K562 (cell line): ENCODE results near the gene OXT. TPM values are rescaled to one million over a fixed set of nuclear protein-coding genes. Genes with fewer than 3 reads are reported as not detected.
A peak's percentile ranks its signal among the peaks of the same experiment; 100 is the strongest.

Source experiments
- ATAC-seq: fragments of 200-7000 bp; cut with Tn5 transposase; 3 replicates; pipeline ENCODE4 v1.9.1; 2020; ENCODE audit warnings: moderate library complexity
- BruUV-seq: library from RNA; stranded (reverse); fragments of 400-500 nt; replicated peaks from 2 replicates; lab custom pipeline; 2021; lab: Mats Ljungman, UMichigan
- CTCF ChIA-PET: fragments of 300-600 bp; formaldehyde crosslinking; extraction: SDS; loops from one replicate; lab custom pipeline; 2021; ENCODE audit warnings: low intra/inter-chr PET ratio; lab: Yijun Ruan, JAX
- POLR2A ChIA-PET: fragments of 300-600, 350-650 bp; sonication (Branson Sonifier 250); formaldehyde crosslinking; extraction: SDS; loops from one replicate; lab custom pipeline; 2021; ENCODE audit warnings: antibody characterized with exemption, inconsistent platforms; lab: Yijun Ruan, JAX
- DNase-seq, 4 experiments: peaks; one replicate each; pipeline versions ENCODE4 v3.0.0 to v3.0.0-alpha.2; 2011 to 2018; ENCODE audit warnings: low spot score in 3 of 4, mixed read lengths in 3 of 4; ENCODE audit errors: extremely low read depth in 1 of 4
- FAIRE-seq: peaks from 2 replicates; lab custom pipeline; 2011; peaks lifted over from hg19 to GRCh38; lab: Jason Lieb, UNC
- H2AFZ ChIP-seq: 2 replicates; pipeline ENCODE4 v1.6.0; 2011; ENCODE audit warnings: low read depth, low read length, control low read depth, inconsistent platforms
- H3K27ac ChIP-seq: fragments of 200-600 bp; 3 replicates; pipeline ENCODE4 v1.8.0; 2011; ENCODE audit warnings: low read depth, mild to moderate bottlenecking, control low read depth, inconsistent platforms, low read length, moderate library complexity, mixed read lengths; ENCODE audit errors: extremely low read depth
- H3K27me3 ChIP-seq, 2 experiments: fragments of 300-600 bp in 1 of 2; 2 replicates in 1 of 2; 3 replicates in 1 of 2; pipeline versions ENCODE4 v1.6.0 to v1.8.0; 2011; ENCODE audit warnings: inconsistent platforms in 2 of 2, low read length in 2 of 2, mild to moderate bottlenecking in 1 of 2, mixed read lengths in 1 of 2, moderate library complexity in 1 of 2; ENCODE audit not compliant: control insufficient read depth in 2 of 2, insufficient read depth in 2 of 2
- H3K36me3 ChIP-seq: fragments of 300-600 bp; 3 replicates; pipeline ENCODE4 v1.8.0; 2011; ENCODE audit warnings: mild to moderate bottlenecking, low read length, inconsistent platforms; ENCODE audit not compliant: control insufficient read depth, insufficient read depth
- H3K4me1 ChIP-seq, 2 experiments: fragments of 200-600 bp in 1 of 2; replicated peaks in 1 of 2; 2 replicates in 1 of 2; 3 replicates in 1 of 2; pipeline versions ENCODE4 v1.5.1 to v1.8.0; 2011; ENCODE audit warnings: inconsistent platforms in 2 of 2, low read length in 2 of 2, mild to moderate bottlenecking in 1 of 2, mixed read lengths in 1 of 2, moderate library complexity in 1 of 2; ENCODE audit not compliant: control insufficient read depth in 2 of 2, insufficient read depth in 2 of 2
- H3K4me2 ChIP-seq: 2 replicates; pipeline ENCODE4 v1.6.1; 2011; ENCODE audit warnings: low read length, control low read depth, inconsistent platforms, mixed read lengths; ENCODE audit not compliant: insufficient read depth
- H3K4me3 ChIP-seq: fragments of 200-600 bp; sonication (generic), shearing (Covaris generic); 2 replicates; pipeline ENCODE4 v1.5.1; 2016; ENCODE audit warnings: control low read depth, inconsistent platforms
- H3K79me2 ChIP-seq: fragments of 200-600 bp; 3 replicates; pipeline ENCODE4 v1.8.0; 2011; ENCODE audit warnings: low read length, inconsistent platforms; ENCODE audit not compliant: control insufficient read depth, insufficient read depth
- H3K9ac ChIP-seq, 2 experiments: 2 replicates each; pipeline versions ENCODE4 v1.6.0 to v1.6.1; 2011; ENCODE audit warnings: low read depth in 2 of 2, low read length in 2 of 2, control low read depth in 1 of 2, inconsistent platforms in 1 of 2, mild to moderate bottlenecking in 1 of 2, mixed read lengths in 1 of 2; ENCODE audit not compliant: insufficient read depth in 1 of 2
- H3K9me1 ChIP-seq: one replicate; pipeline ENCODE4 v1.6.0; 2011; ENCODE audit warnings: inconsistent platforms, mild to moderate bottlenecking, low read length, moderate library complexity; ENCODE audit not compliant: control insufficient read depth, insufficient read depth
- H3K9me3 ChIP-seq: replicated peaks from 2 replicates; pipeline ENCODE4 v1.5.1; 2011; ENCODE audit warnings: low read depth, low read length, inconsistent platforms; ENCODE audit not compliant: control insufficient read depth, insufficient read depth
- H4K20me1 ChIP-seq: replicated peaks from 2 replicates; pipeline ENCODE4 v1.6.1; 2011; ENCODE audit warnings: low read length, inconsistent platforms, mixed read lengths; ENCODE audit not compliant: control insufficient read depth, insufficient read depth
- BHLHE40 ChIP-seq: IDR thresholded peaks from 2 replicates; pipeline ENCODE4 v1.6.1; 2011; ENCODE audit warnings: low read length, improper control_type of control experiment
- ELF1 ChIP-seq: fragments of 200-800 bp; sonication (Bioruptor generic); IDR thresholded peaks from 2 replicates; pipeline ENCODE4 v1.6.1; 2016; ENCODE audit warnings: missing genetic modification characterization, missing compliant biosample characterization
- GATA2 ChIP-seq: sonication (generic); formaldehyde crosslinking; IDR thresholded peaks from 2 replicates; pipeline ENCODE4 v1.4.0; 2020; ENCODE audit warnings: mild to moderate bottlenecking, missing genetic modification reagents
- KAT2B ChIP-seq: IDR thresholded peaks from one replicate; pipeline ENCODE4 v1.6.1; 2012; ENCODE audit warnings: low read depth, mild to moderate bottlenecking, control low read depth, inconsistent platforms, low read length, moderate library complexity
- NFATC3 ChIP-seq: fragments of 450-650 bp; IDR thresholded peaks from 2 replicates; pipeline ENCODE4 v1.6.1; 2017; ENCODE audit warnings: mild to moderate bottlenecking
- SAP30 ChIP-seq: fragments of 200-600 bp; sonication (generic); IDR thresholded peaks from 2 replicates; pipeline ENCODE4 v1.6.1; 2012; ENCODE audit warnings: borderline replicate concordance, low read depth, mild to moderate bottlenecking, moderate library complexity, low read length, control low read depth, inconsistent platforms; ENCODE audit not compliant: insufficient read depth, poor library complexity, severe bottlenecking
- TAF15 ChIP-seq: fragments of 200-400 bp; formaldehyde crosslinking; IDR thresholded peaks from 2 replicates; pipeline ENCODE4 v1.6.1; 2017; ENCODE audit warnings: mild to moderate bottlenecking, low read depth, low read length, moderate library complexity
- ZBTB33 ChIP-seq: sonication (generic); formaldehyde crosslinking; IDR thresholded peaks from 2 replicates; pipeline ENCODE4 v1.8.1; 2023; ENCODE audit warnings: mild to moderate bottlenecking, missing genetic modification reagents
- ZBTB40 ChIP-seq, 2 experiments: fragments of 450-650 bp in 1 of 2; sonication (generic) in 1 of 2; formaldehyde crosslinking in 1 of 2; IDR thresholded peaks; 2 replicates each; pipeline versions ENCODE4 v1.7.1 to v1.9.0; 2016 to 2022; ENCODE audit warnings: inconsistent platforms in 1 of 2, mild to moderate bottlenecking in 1 of 2, missing genetic modification reagents in 1 of 2
- WGBS: fragments of 100-300 bp; shearing (Covaris generic); methylation state at CpG from one replicate; pipeline ENCODE4 v1.1.6; 2016; ENCODE audit warnings: low coverage, mixed read lengths; ENCODE audit not compliant: insufficient coverage; ENCODE audit errors: missing lambda C conversion rate; 5-methylcytosine and 5-hydroxymethylcytosine counted together
- in situ Hi-C: fragments of 300-500 bp; cut with MboI; formaldehyde crosslinking; loops from 4 replicates; pipeline ENCODE4 v1.15.0; 2018; ENCODE audit warnings: inconsistent platforms, mixed read lengths
- intact Hi-C: fragments of 100-400 bp; cut with micrococcal nuclease; formaldehyde crosslinking; loops from 2 replicates; pipeline ENCODE4 v1.14.2; 2022
- polyA plus RNA-seq, 8 experiments: library from polyadenylated mRNA; depleted of rRNA in 4 of 8; stranded (reverse) in 5 of 8; unstranded in 3 of 8; fragments of >200 nt; fragmentation: Nextera tagmentation in 2 of 8; fragmentation: Illumina TruSeq in 1 of 8; extraction: Ambion mirVana in 2 of 8; extraction: Trizol in 1 of 8; gene quantifications; 2 replicates each; pipeline versions ENCODE4 v1.2.1 to v1.2.3, GENCODE V29; 2011 to 2014; ENCODE audit warnings: inconsistent platforms in 1 of 8, missing spikeins in 1 of 8
- total RNA-seq, 7 experiments: library from RNA; depleted of rRNA in 6 of 7; stranded (reverse); fragments of >200 nt in 6 of 7; fragmentation: Illumina TruSeq in 2 of 7; extraction: Trizol in 2 of 7; gene quantifications; 2 replicates each; pipeline versions ENCODE4 v1.2.1 to v1.2.3, GENCODE V29; 2011 to 2021; ENCODE audit warnings: low replicate concordance in 1 of 7

OXT gene
- total and polyA plus RNA-seq, 9 of the 15 experiments (the other 6 are each of a cell fraction or from before 2014, with no cell fraction given): not detected

GRCh38 chr20:3047486-3048419 lies 23.7 kb upstream of the OXT start:
- H3K36me3 ChIP-seq: peaks cover 26% of the 10 kb centered on the region; the same call in 2 of the 3 replicates
- FAIRE-seq (no peak), ATAC-seq (no peak), DNase-seq (no peak)
- H3K79me2 ChIP-seq: peaks cover 22% of the 10 kb centered on the region
- no peaks in the 10 kb centered on the region for H3K27me3 ChIP-seq
- H3K9me1 ChIP-seq: no peaks in the 10 kb centered on the region
- WGBS: 69% methylated on average over 7 of the region's 14 CpGs
- no peak overlapping the region for H3K27ac ChIP-seq
- H3K4me2 ChIP-seq: no peak overlapping the region; the same call in 1 of the 2 replicates
- no peak overlapping the region for H3K4me3 ChIP-seq
- H2AFZ ChIP-seq: no peak overlapping the region
- ChIA-PET POLR2A (no interaction called here), CTCF (no interaction called here)
- no peaks in the 10 kb centered on the region for H3K9me3 ChIP-seq
- H3K9ac ChIP-seq: peak overlapping the region in 1 of 2 experiments; percentile 28; a peak in 2 of 4 replicates
- peaks cover 18 to 26% of the 10 kb centered on the region in 2 experiments; a peak in 4 of 5 replicates for H3K4me1 ChIP-seq
- intact Hi-C loops (no loop called here), in situ Hi-C loops (no loop called here)
- BruUV-seq: TSS peak; percentile 58
- H4K20me1 ChIP-seq: no peaks in the 10 kb centered on the region
- TF ChIP-seq KAT2B: no peak
- peak; percentile 69 for TF ChIP-seq ELF1 (tag)
- TF ChIP-seq SAP30: no peak
- peak; percentile 71 for TF ChIP-seq BHLHE40
- no peak for TF ChIP-seq NFATC3
- TF ChIP-seq TAF15: no peak
- TF ChIP-seq ZBTB40 (IDR thresholded peaks at IDR 0.05): peak; percentile 98
- TF ChIP-seq ZBTB40 (CRISPR knock-in tag; IDR thresholded peaks at IDR 0.05): peak; percentile 99
- TF ChIP-seq GATA2 (CRISPR knock-in tag): peak; percentile 64; the same call in 1 of the 2 replicates
- TF ChIP-seq ZBTB33 (CRISPR knock-in tag): peak; percentile 36; the same call in 1 of the 2 replicates
